ENCODE measurements around the gene PNLDC1.

Gene PNLDC1, protein sequence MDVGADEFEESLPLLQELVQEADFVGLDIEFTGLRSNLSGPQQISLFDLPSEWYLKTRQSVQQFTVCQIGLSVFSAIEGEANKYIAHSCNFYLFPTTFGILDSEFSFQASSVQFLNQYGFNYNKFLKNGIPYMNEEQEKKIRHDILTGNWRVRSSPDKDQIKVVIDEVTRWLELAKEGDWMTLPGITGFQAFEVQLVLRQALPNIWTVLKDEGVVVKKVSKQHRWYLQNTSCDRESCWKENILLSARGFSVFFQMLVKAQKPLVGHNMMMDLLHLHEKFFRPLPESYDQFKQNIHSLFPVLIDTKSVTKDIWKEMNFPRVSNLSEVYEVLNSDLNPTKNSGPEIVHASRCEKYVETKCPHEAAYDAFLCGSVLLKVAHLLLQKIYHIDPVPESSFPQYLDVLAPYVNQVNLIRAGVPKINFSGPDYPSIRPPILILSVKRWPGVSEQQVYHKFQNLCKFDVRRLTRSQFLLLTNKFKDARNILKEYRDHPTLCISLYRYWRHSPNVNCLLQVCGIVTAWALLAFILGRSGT

DNA sequence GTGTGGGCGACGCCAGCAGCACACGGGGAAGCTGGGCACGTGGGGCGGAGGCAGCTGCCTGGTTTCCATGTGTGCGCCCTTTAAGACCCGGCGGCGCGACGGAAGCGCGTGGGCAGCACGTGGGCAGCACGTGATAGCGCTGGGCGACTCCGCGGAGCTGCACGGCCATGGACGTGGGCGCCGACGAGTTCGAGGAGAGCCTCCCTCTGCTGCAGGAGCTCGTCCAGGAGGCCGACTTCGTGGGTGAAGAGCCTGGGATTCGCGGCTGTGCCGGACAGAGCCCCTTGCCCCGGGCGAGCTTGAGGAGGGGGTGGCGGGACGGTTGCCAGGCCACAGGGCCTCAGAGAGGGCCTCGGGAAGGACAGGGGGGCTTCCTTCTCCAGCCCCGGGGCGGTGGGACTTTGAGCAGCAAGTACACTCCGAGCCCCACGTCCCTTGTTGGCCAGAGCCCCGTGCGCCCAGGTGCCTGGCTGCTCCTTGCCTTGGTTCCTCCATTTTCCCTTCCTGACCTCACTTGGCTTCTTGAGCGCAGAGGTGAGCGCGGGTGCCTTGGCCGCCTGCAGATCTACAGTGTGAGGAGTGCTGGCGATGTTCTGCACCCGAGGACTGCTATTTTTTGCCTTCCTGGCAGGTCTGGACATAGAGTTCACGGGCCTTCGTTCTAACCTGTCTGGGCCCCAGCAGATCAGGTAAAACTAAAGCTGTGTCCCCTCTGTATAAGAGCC lies at the start of gene PNLDC1:
Gene PNLDC1, plus strand, starts transcription at position 136 of the 725 bp plus-strand sequence. Its CDS starts 32 bp downstream, at position 168.
- H3K4me1 ChIP-seq (ENCODE audit: control insufficient read depth, insufficient read depth, low read length) = peaks cover 2% of the 10 kb centered on the region

GRCh38 chr6:159751448-159751847 lies 48.6 kb upstream of the PNLDC1 start:
- Histone ChIP-seq H3K27ac (ENCODE audit: low read length) (no peak overlapping the region), H3K9ac (ENCODE audit: low read length in 2 of 2) (no peak overlapping the region), H3K36me3 (ENCODE audit: control insufficient read depth in 2 of 2, insufficient read depth in 2 of 2, low read length in 2 of 2) (peaks cover 23 to 48% of the 10 kb centered on the region in 2 donors), H3K9me3 (ENCODE audit: control insufficient read depth in 2 of 2, low read length in 2 of 2) (no peaks in the 10 kb centered on the region), H3K4me1 (ENCODE audit: control insufficient read depth, insufficient read depth, low read length) (no peaks in the 10 kb centered on the region), H3K27me3 (ENCODE audit: control insufficient read depth in 1 of 2, insufficient read depth in 2 of 2, low read length in 2 of 2) (no peaks in the 10 kb centered on the region), H3K4me3 (ENCODE audit: low read length in 2 of 2) (no peak overlapping the region)

More for the DNA sequence above, at the start of gene PNLDC1:
- H3K4me3 ChIP-seq (ENCODE audit: low read length in 2 of 2) = no peak within 1 kb of the TSS
- H3K9me3 ChIP-seq (ENCODE audit: control insufficient read depth in 2 of 2, low read length in 2 of 2) = no peaks in the 10 kb centered on the region
- H3K27me3 ChIP-seq (ENCODE audit: control insufficient read depth in 1 of 2, insufficient read depth in 2 of 2, low read length in 2 of 2) = no peaks in the 10 kb centered on the region
- H3K36me3 ChIP-seq (ENCODE audit: control insufficient read depth in 2 of 2, insufficient read depth in 2 of 2, low read length in 2 of 2) = peaks cover 22 to 31% of the 10 kb centered on the region in 2 donors
- no peak within 1 kb of the TSS for H3K27ac ChIP-seq (ENCODE audit: low read length)
- H3K9ac ChIP-seq (ENCODE audit: low read length in 2 of 2) = no peak within 1 kb of the TSS

DNA sequence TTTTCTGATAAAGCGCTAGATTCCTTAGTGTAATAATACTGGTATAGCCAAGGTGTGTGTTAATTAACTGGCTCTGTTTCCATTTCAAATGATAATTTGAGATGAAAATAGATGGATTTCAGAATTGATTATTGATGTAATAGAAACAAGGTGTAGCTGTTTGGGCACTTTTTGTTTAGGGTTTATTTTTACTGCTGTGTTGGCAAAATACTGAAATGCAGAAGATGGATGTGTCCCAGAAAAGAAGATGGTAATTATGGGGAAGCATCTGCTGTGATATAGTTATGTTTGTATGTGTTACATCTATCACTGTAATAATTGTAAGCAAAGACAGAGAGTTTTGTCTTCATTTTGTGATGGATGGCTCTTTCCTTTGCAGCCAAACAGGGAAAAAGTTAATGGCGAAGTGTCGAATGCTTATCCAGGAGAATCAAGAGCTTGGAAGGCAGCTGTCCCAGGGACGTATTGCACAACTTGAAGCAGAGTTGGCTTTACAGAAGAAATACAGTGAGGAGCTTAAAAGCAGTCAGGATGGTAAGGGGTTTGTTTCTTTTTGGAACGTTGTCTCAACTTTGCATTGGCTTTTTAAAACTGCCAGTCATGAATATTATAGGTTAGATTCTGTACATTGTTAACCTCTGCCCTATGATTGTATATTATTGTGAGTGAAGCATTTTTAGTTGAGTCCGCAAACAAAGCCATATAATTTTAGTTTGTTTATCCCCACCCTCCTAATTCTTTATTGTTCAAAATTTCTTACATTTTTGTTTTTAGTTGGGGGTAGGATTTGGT lies 46.8 kb upstream of the PNLDC1 start:
- H3K36me3 ChIP-seq (ENCODE audit: control insufficient read depth in 2 of 2, insufficient read depth in 2 of 2, low read length in 2 of 2) = peaks cover 21 to 40% of the 10 kb centered on the region in 2 donors
- no peaks in the 10 kb centered on the region for H3K4me1 ChIP-seq (ENCODE audit: control insufficient read depth, insufficient read depth, low read length)
- no peak overlapping the region for H3K27ac ChIP-seq (ENCODE audit: low read length)
- H3K9me3 ChIP-seq (ENCODE audit: control insufficient read depth in 2 of 2, low read length in 2 of 2) = no peaks in the 10 kb centered on the region
- no peak overlapping the region for H3K9ac ChIP-seq (ENCODE audit: low read length in 2 of 2)
- no peaks in the 10 kb centered on the region for H3K27me3 ChIP-seq (ENCODE audit: control insufficient read depth in 1 of 2, insufficient read depth in 2 of 2, low read length in 2 of 2)
- no peak overlapping the region for H3K4me3 ChIP-seq (ENCODE audit: low read length in 2 of 2)

GRCh38 chr6:159754401-159754800 lies 45.7 kb upstream of the PNLDC1 start:
- no peak overlapping the region for H3K9ac ChIP-seq (ENCODE audit: low read length in 2 of 2)
- no peak overlapping the region for H3K27ac ChIP-seq (ENCODE audit: low read length)
- H3K27me3 ChIP-seq (ENCODE audit: control insufficient read depth in 1 of 2, insufficient read depth in 2 of 2, low read length in 2 of 2) = no peaks in the 10 kb centered on the region
- no peaks in the 10 kb centered on the region for H3K9me3 ChIP-seq (ENCODE audit: control insufficient read depth in 2 of 2, low read length in 2 of 2)
- peaks cover 26 to 34% of the 10 kb centered on the region in 2 donors for H3K36me3 ChIP-seq (ENCODE audit: control insufficient read depth in 2 of 2, insufficient read depth in 2 of 2, low read length in 2 of 2)
- H3K4me1 ChIP-seq (ENCODE audit: control insufficient read depth, insufficient read depth, low read length) = no peaks in the 10 kb centered on the region
- H3K4me3 ChIP-seq (ENCODE audit: low read length in 2 of 2) = no peak overlapping the region

DNA sequence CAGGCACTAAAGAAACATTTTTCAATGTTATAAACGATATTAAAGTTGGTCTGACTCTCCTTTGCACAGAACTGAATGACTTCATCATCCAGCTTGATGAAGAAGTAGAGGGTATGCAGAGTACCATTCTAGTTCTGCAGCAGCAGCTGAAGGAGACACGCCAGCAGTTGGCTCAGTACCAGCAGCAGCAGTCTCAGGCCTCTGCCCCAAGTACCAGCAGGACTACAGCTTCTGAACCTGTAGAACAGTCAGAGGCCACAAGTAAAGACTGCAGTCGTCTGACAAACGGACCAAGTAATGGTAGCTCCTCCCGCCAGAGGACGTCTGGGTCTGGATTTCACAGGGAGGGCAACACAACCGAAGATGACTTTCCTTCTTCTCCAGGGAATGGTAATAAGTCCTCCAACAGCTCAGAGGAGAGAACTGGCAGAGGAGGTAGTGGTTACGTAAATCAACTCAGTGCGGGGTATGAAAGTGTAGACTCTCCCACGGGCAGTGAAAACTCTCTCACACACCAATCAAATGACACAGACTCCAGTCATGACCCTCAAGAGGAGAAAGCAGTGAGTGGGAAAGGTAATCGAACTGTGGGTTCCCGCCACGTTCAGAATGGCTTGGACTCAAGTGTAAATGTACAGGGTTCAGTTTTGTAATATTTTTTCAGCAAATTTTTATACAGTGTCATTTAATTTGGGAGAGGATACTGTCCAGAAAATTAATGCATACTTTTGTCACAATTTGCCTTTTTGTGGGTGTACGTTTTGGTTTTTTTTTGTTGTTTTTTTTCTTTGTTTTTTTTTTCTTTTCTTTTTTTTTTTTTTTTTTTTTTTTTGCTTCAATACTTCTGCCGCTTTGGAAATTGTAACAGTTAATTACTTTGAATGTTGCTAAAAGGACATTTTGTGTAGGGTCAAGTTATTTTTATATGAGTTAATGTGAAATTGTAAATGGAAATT lies 44.8 kb upstream of the PNLDC1 start:
- Histone ChIP-seq H3K36me3 (ENCODE audit: control insufficient read depth in 2 of 2, insufficient read depth in 2 of 2, low read length in 2 of 2) (peaks cover 26 to 31% of the 10 kb centered on the region in 2 donors), H3K4me3 (ENCODE audit: low read length in 2 of 2) (no peak overlapping the region), H3K9ac (ENCODE audit: low read length in 2 of 2) (no peak overlapping the region), H3K27ac (ENCODE audit: low read length) (no peak overlapping the region), H3K4me1 (ENCODE audit: control insufficient read depth, insufficient read depth, low read length) (no peaks in the 10 kb centered on the region), H3K27me3 (ENCODE audit: control insufficient read depth in 1 of 2, insufficient read depth in 2 of 2, low read length in 2 of 2) (no peaks in the 10 kb centered on the region), H3K9me3 (ENCODE audit: control insufficient read depth in 2 of 2, low read length in 2 of 2) (no peaks in the 10 kb centered on the region)

DNA sequence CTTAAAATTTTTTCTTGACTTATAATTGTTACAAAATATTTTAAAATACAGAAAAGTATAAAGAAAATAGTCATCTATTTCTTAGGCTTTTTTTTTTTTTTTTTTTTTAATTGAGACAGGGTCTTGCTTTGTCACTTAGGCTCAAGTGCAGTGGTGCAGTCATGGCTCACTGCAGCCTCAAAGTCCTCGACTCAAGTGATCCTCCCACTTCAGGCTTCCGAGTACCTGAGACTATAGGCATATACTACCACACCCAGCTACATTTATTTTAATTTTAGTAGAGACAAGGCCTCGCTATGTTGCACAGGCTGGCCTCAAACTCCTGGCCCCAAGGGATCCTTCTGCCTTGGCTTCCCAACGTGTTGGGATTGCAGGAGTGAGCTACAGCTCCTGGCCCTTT lies 43.6 kb upstream of the PNLDC1 start:
- no peaks in the 10 kb centered on the region for H3K9me3 ChIP-seq (ENCODE audit: control insufficient read depth in 2 of 2, low read length in 2 of 2)
- peaks cover 6% of the 10 kb centered on the region for H3K4me1 ChIP-seq (ENCODE audit: control insufficient read depth, insufficient read depth, low read length)
- H3K27me3 ChIP-seq (ENCODE audit: control insufficient read depth in 1 of 2, insufficient read depth in 2 of 2, low read length in 2 of 2) = no peaks in the 10 kb centered on the region

DNA sequence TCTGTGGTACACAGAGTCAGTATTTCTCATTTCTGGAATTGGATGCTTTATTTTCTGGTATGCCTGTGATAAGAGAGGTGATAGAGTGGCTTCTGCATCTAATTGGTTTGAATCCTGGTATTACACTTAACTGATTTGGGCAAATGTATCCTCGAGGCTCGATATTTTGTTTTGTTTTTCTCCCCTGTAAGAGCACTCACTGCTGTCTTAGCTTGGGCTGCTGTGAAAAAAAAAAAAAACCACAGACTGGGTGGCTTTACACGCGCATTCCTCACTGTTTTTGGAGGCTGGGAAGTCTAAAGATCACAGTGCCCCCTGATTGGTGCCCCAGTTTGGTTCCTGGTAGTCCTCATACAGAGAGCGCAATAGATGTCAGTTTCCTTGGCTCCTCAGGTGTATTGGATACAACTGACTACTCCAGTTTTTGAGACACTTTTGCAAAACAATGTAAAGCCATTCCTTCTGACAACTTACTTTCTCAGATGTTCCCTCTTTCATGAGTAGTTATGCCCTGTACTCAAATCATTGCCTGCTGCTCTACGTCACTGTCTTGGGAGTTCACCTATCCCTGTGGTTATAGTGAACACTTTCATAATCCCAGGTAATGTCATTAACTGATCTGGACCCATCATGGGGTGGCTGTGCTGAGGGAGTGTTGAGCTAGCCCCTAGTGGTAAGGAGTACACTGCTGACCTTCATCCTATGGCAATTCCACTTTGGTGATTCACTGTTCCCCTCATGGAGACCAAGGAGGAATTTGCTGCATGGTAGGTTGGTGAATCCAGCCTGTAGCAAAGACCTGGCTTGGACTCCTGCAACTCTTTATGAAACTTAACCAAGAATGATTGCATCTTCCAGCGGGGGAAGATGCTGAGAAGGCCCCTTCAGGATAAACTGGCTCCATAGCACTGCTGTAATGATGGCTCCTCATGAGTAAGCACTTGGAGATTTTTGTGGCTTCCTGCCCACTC lies 41.8 kb upstream of the PNLDC1 start:
- Histone ChIP-seq H3K27ac (ENCODE audit: low read length) (no peak overlapping the region), H3K9ac (ENCODE audit: low read length in 2 of 2) (no peak overlapping the region), H3K4me3 (ENCODE audit: low read length in 2 of 2) (no peak overlapping the region), H3K4me1 (ENCODE audit: control insufficient read depth, insufficient read depth, low read length) (peaks cover 18% of the 10 kb centered on the region), H3K27me3 (ENCODE audit: control insufficient read depth in 1 of 2, insufficient read depth in 2 of 2, low read length in 2 of 2) (no peaks in the 10 kb centered on the region), H3K36me3 (ENCODE audit: control insufficient read depth in 2 of 2, insufficient read depth in 2 of 2, low read length in 2 of 2) (peaks cover 21 to 23% of the 10 kb centered on the region in 2 donors), H3K9me3 (ENCODE audit: control insufficient read depth in 2 of 2, low read length in 2 of 2) (no peaks in the 10 kb centered on the region)

More for the DNA sequence above, 43.6 kb upstream of the PNLDC1 start:
- no peak overlapping the region for H3K27ac ChIP-seq (ENCODE audit: low read length)
- no peak overlapping the region for H3K9ac ChIP-seq (ENCODE audit: low read length in 2 of 2)
- H3K4me3 ChIP-seq (ENCODE audit: low read length in 2 of 2) = no peak overlapping the region
- peaks cover 23 to 28% of the 10 kb centered on the region in 2 donors for H3K36me3 ChIP-seq (ENCODE audit: control insufficient read depth in 2 of 2, insufficient read depth in 2 of 2, low read length in 2 of 2)

DNA sequence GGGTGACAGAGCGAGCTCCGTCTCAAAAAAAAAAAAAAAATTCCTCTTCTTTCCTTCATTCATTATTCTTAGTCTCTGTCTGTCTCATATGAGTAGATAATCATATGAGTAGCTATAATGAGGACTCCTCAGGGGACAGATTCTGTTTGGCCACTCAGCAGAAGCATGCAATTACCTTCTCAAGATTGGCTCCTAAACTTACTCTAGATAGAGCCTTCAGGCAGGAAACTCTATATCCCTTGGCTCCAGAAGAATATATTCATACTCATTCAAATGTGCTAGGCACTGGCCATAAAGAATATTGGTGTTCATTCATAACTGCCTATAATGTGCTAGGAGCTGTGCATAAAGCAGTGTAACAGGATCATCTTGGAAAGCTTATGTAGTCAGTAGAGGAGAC lies 40.4 kb upstream of the PNLDC1 start:
- Histone ChIP-seq H3K9ac (ENCODE audit: low read length in 2 of 2) (no peak overlapping the region), H3K4me3 (ENCODE audit: low read length in 2 of 2) (no peak overlapping the region), H3K27me3 (ENCODE audit: control insufficient read depth in 1 of 2, insufficient read depth in 2 of 2, low read length in 2 of 2) (no peaks in the 10 kb centered on the region), H3K4me1 (ENCODE audit: control insufficient read depth, insufficient read depth, low read length) (peaks cover 18% of the 10 kb centered on the region), H3K36me3 (ENCODE audit: control insufficient read depth in 2 of 2, insufficient read depth in 2 of 2, low read length in 2 of 2) (peaks cover 14 to 18% of the 10 kb centered on the region in 2 donors), H3K9me3 (ENCODE audit: control insufficient read depth in 2 of 2, low read length in 2 of 2) (no peaks in the 10 kb centered on the region), H3K27ac (ENCODE audit: low read length) (no peak overlapping the region)

DNA sequence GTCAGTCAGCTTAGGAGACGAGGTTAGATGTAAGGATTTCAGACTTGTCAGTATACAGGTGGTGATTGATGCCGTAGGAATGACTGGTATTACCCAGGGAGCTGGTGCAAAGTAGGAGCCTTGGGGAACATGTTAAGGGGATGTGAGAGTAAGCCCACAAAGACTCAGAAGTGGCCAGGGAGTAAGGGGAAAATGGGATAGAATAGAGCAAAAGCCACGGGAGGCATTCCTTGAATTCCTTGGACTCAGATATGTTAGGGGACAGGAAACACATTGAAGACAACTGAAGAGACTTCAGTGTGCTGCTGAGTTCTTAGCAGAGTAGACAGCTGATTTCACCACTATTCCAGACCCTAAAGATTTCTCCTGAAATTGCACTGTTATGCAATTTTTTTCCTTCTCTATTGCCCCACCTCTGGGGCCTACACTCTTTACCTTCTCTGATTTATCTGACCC lies 39.4 kb upstream of the PNLDC1 start:
- Histone ChIP-seq H3K4me1 (ENCODE audit: control insufficient read depth, insufficient read depth, low read length) (peaks cover 18% of the 10 kb centered on the region), H3K27ac (ENCODE audit: low read length) (no peak overlapping the region), H3K9ac (ENCODE audit: low read length in 2 of 2) (peak overlapping the region in 1 of 2 donors; percentile 95), H3K4me3 (ENCODE audit: low read length in 2 of 2) (peak overlapping the region in 1 of 2 donors; percentile 96), H3K27me3 (ENCODE audit: control insufficient read depth in 1 of 2, insufficient read depth in 2 of 2, low read length in 2 of 2) (no peaks in the 10 kb centered on the region), H3K36me3 (ENCODE audit: control insufficient read depth in 2 of 2, insufficient read depth in 2 of 2, low read length in 2 of 2) (peaks cover 8 to 13% of the 10 kb centered on the region in 2 donors), H3K9me3 (ENCODE audit: control insufficient read depth in 2 of 2, low read length in 2 of 2) (no peaks in the 10 kb centered on the region)

Measured in stomach smooth muscle (tissue), 2 donors.